SK-N-SH (cell line): ENCODE results near the gene CCL26. TPM values are rescaled to one million over a fixed set of nuclear protein-coding genes. Genes with fewer than 3 reads are reported as not detected.

Experiments
- CTCF ChIA-PET: fragments of 300-600, 350-600 bp; formaldehyde crosslinking; extraction: SDS; loops from one replicate; lab custom pipeline; 2021; lab: Yijun Ruan, JAX
- POLR2A ChIA-PET: fragments of 350-600 bp; sonication (Branson Sonifier 250); formaldehyde crosslinking; extraction: SDS; loops from one replicate; lab custom pipeline; 2020; ENCODE audit warnings: antibody characterized with exemption, inconsistent platforms; lab: Yijun Ruan, JAX
- DNase-seq: peaks from one replicate; pipeline ENCODE4 v3.0.0; 2012
- H2AFZ ChIP-seq: fragments of 200-600 bp; sonication (generic); 2 replicates; pipeline ENCODE4 v1.8.1; 2016; ENCODE audit warnings: antibody characterized with exemption, mild to moderate bottlenecking, low read depth
- H3F3A ChIP-seq: fragments of 200-600 bp; sonication (generic); replicated peaks from 2 replicates; pipeline ENCODE3; 2016; ENCODE audit warnings: antibody characterized with exemption, mild to moderate bottlenecking; ENCODE audit not compliant: insufficient read depth
- H3K27ac ChIP-seq, 2 experiments: fragments of 200-500 bp in 1 of 2; fragments of 200-600 bp in 1 of 2; sonication (Bioruptor generic) in 1 of 2; sonication (generic), shearing (Covaris generic) in 1 of 2; 2 replicates each; pipeline versions ENCODE4 v1.5.1 to v1.6.1; 2014 to 2016; ENCODE audit warnings: low read depth in 2 of 2, inconsistent platforms in 1 of 2, low read length in 1 of 2, mild to moderate bottlenecking in 1 of 2, mixed read lengths in 1 of 2
- H3K27me3 ChIP-seq: fragments of 200-600 bp; sonication (generic), shearing (Covaris generic); 2 replicates; pipeline ENCODE4 v1.6.1; 2016; ENCODE audit warnings: mixed run types; ENCODE audit not compliant: insufficient read depth
- H3K36me3 ChIP-seq, 2 experiments: fragments of 200-500 bp in 1 of 2; fragments of 200-600 bp in 1 of 2; sonication (Bioruptor generic) in 1 of 2; sonication (generic) in 1 of 2; replicated peaks in 1 of 2; 2 replicates each; pipeline versions ENCODE3 to v1.5.1; 2014 to 2016; ENCODE audit warnings: low read length in 1 of 2, mild to moderate bottlenecking in 1 of 2; ENCODE audit not compliant: insufficient read depth in 2 of 2, control insufficient read depth in 1 of 2
- H3K4me1 ChIP-seq, 2 experiments: fragments of 200-500 bp in 1 of 2; fragments of 200-600 bp in 1 of 2; sonication (Bioruptor generic) in 1 of 2; sonication (generic), shearing (Covaris generic) in 1 of 2; 2 replicates each; pipeline versions ENCODE4 v1.5.1 to v1.6.1; 2014 to 2016; ENCODE audit warnings: low read depth in 1 of 2, low read length in 1 of 2, mixed run types in 1 of 2; ENCODE audit not compliant: insufficient read depth in 2 of 2, control insufficient read depth in 1 of 2
- H3K4me2 ChIP-seq: fragments of 200-600 bp; sonication (generic), shearing (Covaris generic); 2 replicates; pipeline ENCODE4 v1.6.1; 2017; ENCODE audit warnings: mixed run types
- H3K4me3 ChIP-seq, 2 experiments: fragments of 200-500 bp in 1 of 2; fragments of 200-600 bp in 1 of 2; sonication (Bioruptor generic) in 1 of 2; sonication (generic), shearing (Covaris generic) in 1 of 2; 2 replicates each; pipeline versions ENCODE4 v1.5.1 to v1.8.1; 2014 to 2016; ENCODE audit warnings: low read depth in 2 of 2, inconsistent platforms in 1 of 2, low read length in 1 of 2, mild to moderate bottlenecking in 1 of 2, mixed read lengths in 1 of 2, moderate library complexity in 1 of 2
- H3K79me2 ChIP-seq: fragments of 200-600 bp; sonication (generic); 2 replicates; pipeline ENCODE4 v1.8.1; 2017; ENCODE audit warnings: mild to moderate bottlenecking; ENCODE audit not compliant: insufficient read depth
- H3K9ac ChIP-seq: fragments of 200-600 bp; sonication (generic); 2 replicates; pipeline ENCODE4 v1.6.1; 2017; ENCODE audit warnings: mixed run types
- H3K9me2 ChIP-seq: fragments of 200-600 bp; sonication (generic); 2 replicates; pipeline ENCODE4 v1.6.1; 2017; ENCODE audit warnings: mixed run types
- H3K9me3 ChIP-seq: fragments of 200-600 bp; sonication (generic); 2 replicates; pipeline ENCODE4 v1.6.1; 2017; ENCODE audit warnings: mixed run types, mild to moderate bottlenecking, moderate library complexity
- H4K20me1 ChIP-seq: fragments of 200-600 bp; sonication (generic); 2 replicates; pipeline ENCODE4 v1.6.1; 2017; ENCODE audit warnings: mild to moderate bottlenecking, mixed run types; ENCODE audit not compliant: insufficient read depth
- EP300 ChIP-seq, 2 experiments: IDR thresholded peaks; 2 replicates each; pipeline versions ENCODE4 v1.4.0 to v1.6.1; 2012; ENCODE audit warnings: borderline replicate concordance in 1 of 2, low read depth in 1 of 2, low read length in 1 of 2
- FOSL2 ChIP-seq: IDR thresholded peaks from 2 replicates; pipeline ENCODE4 v1.4.0; 2012; ENCODE audit warnings: low read depth, mild to moderate bottlenecking, moderate library complexity, borderline replicate concordance
- FOXJ3 ChIP-seq: sonication (generic); formaldehyde crosslinking; IDR thresholded peaks from 2 replicates; pipeline ENCODE4 v1.5.1; 2020; ENCODE audit warnings: mild to moderate bottlenecking, missing genetic modification reagents
- GATA2 ChIP-seq: sonication (generic); formaldehyde crosslinking; IDR thresholded peaks from 2 replicates; pipeline ENCODE4 v1.5.0; 2020; ENCODE audit warnings: mild to moderate bottlenecking, missing genetic modification reagents
- MXI1 ChIP-seq: IDR thresholded peaks from 2 replicates; pipeline ENCODE4 v1.6.1; 2012; ENCODE audit warnings: mild to moderate bottlenecking, low read depth, low read length, improper control_type of control experiment
- RAD21 ChIP-seq: IDR thresholded peaks from 2 replicates; pipeline ENCODE4 v1.6.1; 2012; ENCODE audit warnings: mild to moderate bottlenecking, low read length
- RCOR1 ChIP-seq: fragments of 150-350 bp; IDR thresholded peaks from 2 replicates; pipeline ENCODE4 v1.6.1; 2017; ENCODE audit warnings: antibody characterized with exemption, low read length
- RFX5 ChIP-seq: IDR thresholded peaks from 2 replicates; pipeline ENCODE4 v1.6.1; 2012; ENCODE audit warnings: mild to moderate bottlenecking, improper control_type of control experiment, low read length
- RXRA ChIP-seq: IDR thresholded peaks from 2 replicates; pipeline ENCODE4 v1.4.0; 2012; ENCODE audit warnings: low read depth, mild to moderate bottlenecking, borderline replicate concordance
- SIN3A ChIP-seq: IDR thresholded peaks from 2 replicates; pipeline ENCODE4 v1.6.1; 2012; ENCODE audit warnings: low read depth, mild to moderate bottlenecking, low read length, moderate library complexity, borderline replicate concordance
- SMC3 ChIP-seq: IDR thresholded peaks from 2 replicates; pipeline ENCODE4 v1.6.1; 2012; ENCODE audit warnings: low read depth, low read length, improper control_type of control experiment
- TEAD4 ChIP-seq: IDR thresholded peaks from 2 replicates; pipeline ENCODE4 v1.4.0; 2012; ENCODE audit warnings: mild to moderate bottlenecking, borderline replicate concordance; ENCODE audit not compliant: insufficient read depth
- YY1 ChIP-seq: IDR thresholded peaks from 2 replicates; pipeline ENCODE4 v1.4.0; 2012; ENCODE audit warnings: low read depth, mild to moderate bottlenecking
- WGBS: methylation state at CpG from one replicate; pipeline ENCODE4 v1.1.6; 2017; ENCODE audit warnings: low lambda C conversion rate; 5-methylcytosine and 5-hydroxymethylcytosine counted together
- polyA plus RNA-seq, 3 experiments: library from polyadenylated mRNA; depleted of rRNA; stranded (reverse); fragments of >200 nt; gene quantifications; 2 replicates each; pipeline ENCODE4 v1.2.3, GENCODE V29; 2012
- TF ChIP-seq, protein P1 (sequence below): fragments of 200-600 bp; sonication (generic); IDR thresholded peaks from 2 replicates; pipeline ENCODE4 v1.6.1; 2017; ENCODE audit warnings: antibody characterized with exemption, mild to moderate bottlenecking, moderate library complexity
- TF ChIP-seq, protein P2 (sequence below): IDR thresholded peaks from 2 replicates; pipeline ENCODE4 v1.4.0; 2012; ENCODE audit warnings: low read depth, borderline replicate concordance
- TF ChIP-seq, protein P3 (sequence below): IDR thresholded peaks from 2 replicates; pipeline ENCODE4; 2012
- TF ChIP-seq, protein P4 (sequence below): IDR thresholded peaks from 2 replicates; pipeline ENCODE4 v1.4.0; 2012; ENCODE audit warnings: low read depth
- TF ChIP-seq, protein P5 (sequence below): fragments of 150-350 bp; IDR thresholded peaks from 2 replicates; pipeline ENCODE4 v1.6.1; 2017; ENCODE audit warnings: antibody characterized with exemption, low read length, low read depth, borderline replicate concordance

CCL26 gene
- polyA plus RNA-seq, 1 of the 3 experiments (the other 2 are of a cell fraction), result not detected

DNA sequence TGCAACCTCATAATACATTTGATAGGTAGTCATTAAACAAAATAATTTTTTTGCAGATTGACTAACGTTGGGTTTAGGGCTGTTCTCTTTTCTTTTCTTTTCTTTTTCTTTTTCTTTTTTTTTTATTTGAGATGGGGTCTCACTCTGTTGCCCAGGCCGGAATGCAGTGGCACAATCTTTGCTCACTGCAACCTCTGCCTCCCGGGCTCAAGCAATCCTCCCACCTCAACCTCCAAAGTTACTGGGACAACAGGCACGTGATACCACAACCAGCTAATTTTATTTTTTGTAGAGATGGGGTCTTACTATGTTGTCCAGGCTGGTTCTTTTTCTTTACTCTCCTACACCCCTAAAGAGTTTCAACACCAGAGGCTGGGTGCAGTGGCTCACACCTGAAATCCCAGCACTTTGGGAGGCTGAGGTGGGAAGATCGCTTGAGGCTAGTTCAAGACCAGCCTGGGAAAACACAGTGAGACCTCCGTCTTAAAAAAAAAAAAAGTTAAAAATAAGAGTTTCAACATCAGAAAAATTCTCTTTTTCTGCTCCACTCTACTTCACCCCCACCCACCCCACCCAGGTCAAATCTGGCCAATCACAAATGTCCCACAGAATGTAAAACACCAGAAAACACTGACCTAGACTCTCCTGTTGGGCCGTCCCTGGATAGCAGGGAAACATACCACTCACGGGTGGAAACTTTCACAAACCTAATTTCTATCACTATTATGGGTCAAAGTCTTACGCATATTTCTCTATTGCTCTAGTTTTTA is 36.2 kb downstream of the CCL26 start:
- Histone ChIP-seq H3K36me3 (no peaks in the 10 kb centered on the region), H3K4me1 (peaks cover 5 to 9% of the 10 kb centered on the region in 2 experiments; a peak in 1 of 4 replicates), H3F3A (peaks cover 31% of the 10 kb centered on the region), H3K27ac (no peak overlapping the region), H3K4me3 (no peak overlapping the region), H3K9me3 (no peaks in the 10 kb centered on the region), H3K9ac (no peak overlapping the region), H3K9me2 (no peaks in the 10 kb centered on the region), H2AFZ (no peak overlapping the region), H4K20me1 (no peaks in the 10 kb centered on the region), H3K4me2 (no peak overlapping the region), H3K27me3 (no peaks in the 10 kb centered on the region)
- CTCF ChIA-PET, result interaction anchor here (0.6 kb wide), 1 partner anchor 1027 kb away, joined by 4 read pairs; no protein-coding TSS in a partner anchor
- 94% methylated on average over 9 of the region's 9 CpGs for WGBS
- DNase-seq, result no peak
- POLR2A ChIA-PET, result no interaction called here
- TF ChIP-seq EP300 (IDR thresholded peaks at IDR 0.05; ENCODE audit: borderline replicate concordance in 1 of 2, low read depth in 1 of 2, low read length in 1 of 2) (no peak), FOSL2 (no peak), SMC3 (no peak), YY1 (no peak), RAD21 (no peak), FOXJ3 (CRISPR knock-in tag) (no peak), GATA2 (CRISPR knock-in tag) (no peak), MXI1 (no peak), TEAD4 (no peak), SIN3A (no peak), RXRA (no peak), RFX5 (no peak), RCOR1 (no peak)
- TF ChIP-seq, protein P1, sequence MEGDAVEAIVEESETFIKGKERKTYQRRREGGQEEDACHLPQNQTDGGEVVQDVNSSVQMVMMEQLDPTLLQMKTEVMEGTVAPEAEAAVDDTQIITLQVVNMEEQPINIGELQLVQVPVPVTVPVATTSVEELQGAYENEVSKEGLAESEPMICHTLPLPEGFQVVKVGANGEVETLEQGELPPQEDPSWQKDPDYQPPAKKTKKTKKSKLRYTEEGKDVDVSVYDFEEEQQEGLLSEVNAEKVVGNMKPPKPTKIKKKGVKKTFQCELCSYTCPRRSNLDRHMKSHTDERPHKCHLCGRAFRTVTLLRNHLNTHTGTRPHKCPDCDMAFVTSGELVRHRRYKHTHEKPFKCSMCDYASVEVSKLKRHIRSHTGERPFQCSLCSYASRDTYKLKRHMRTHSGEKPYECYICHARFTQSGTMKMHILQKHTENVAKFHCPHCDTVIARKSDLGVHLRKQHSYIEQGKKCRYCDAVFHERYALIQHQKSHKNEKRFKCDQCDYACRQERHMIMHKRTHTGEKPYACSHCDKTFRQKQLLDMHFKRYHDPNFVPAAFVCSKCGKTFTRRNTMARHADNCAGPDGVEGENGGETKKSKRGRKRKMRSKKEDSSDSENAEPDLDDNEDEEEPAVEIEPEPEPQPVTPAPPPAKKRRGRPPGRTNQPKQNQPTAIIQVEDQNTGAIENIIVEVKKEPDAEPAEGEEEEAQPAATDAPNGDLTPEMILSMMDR, result no peak
- TF ChIP-seq, protein P2, sequence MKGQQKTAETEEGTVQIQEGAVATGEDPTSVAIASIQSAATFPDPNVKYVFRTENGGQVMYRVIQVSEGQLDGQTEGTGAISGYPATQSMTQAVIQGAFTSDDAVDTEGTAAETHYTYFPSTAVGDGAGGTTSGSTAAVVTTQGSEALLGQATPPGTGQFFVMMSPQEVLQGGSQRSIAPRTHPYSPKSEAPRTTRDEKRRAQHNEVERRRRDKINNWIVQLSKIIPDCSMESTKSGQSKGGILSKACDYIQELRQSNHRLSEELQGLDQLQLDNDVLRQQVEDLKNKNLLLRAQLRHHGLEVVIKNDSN, result no peak
- TF ChIP-seq, protein P3, sequence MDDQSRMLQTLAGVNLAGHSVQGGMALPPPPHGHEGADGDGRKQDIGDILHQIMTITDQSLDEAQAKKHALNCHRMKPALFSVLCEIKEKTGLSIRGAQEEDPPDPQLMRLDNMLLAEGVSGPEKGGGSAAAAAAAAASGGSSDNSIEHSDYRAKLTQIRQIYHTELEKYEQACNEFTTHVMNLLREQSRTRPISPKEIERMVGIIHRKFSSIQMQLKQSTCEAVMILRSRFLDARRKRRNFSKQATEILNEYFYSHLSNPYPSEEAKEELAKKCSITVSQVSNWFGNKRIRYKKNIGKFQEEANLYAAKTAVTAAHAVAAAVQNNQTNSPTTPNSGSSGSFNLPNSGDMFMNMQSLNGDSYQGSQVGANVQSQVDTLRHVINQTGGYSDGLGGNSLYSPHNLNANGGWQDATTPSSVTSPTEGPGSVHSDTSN, result no peak
- TF ChIP-seq, protein P4, sequence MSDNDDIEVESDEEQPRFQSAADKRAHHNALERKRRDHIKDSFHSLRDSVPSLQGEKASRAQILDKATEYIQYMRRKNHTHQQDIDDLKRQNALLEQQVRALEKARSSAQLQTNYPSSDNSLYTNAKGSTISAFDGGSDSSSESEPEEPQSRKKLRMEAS, result no peak
- TF ChIP-seq, protein P5, sequence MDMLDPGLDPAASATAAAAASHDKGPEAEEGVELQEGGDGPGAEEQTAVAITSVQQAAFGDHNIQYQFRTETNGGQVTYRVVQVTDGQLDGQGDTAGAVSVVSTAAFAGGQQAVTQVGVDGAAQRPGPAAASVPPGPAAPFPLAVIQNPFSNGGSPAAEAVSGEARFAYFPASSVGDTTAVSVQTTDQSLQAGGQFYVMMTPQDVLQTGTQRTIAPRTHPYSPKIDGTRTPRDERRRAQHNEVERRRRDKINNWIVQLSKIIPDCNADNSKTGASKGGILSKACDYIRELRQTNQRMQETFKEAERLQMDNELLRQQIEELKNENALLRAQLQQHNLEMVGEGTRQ, result no peak
- TF ChIP-seq, all 33 proteins: peak for 0
- H3K79me2 ChIP-seq, result no peaks in the 10 kb centered on the region
